ENCODE results near the gene CELA2B.

GRCh38 chr1:15443281-15443680, 32.6 kb upstream of the CELA2B start:
- TF ChIP-seq CTCF (conservative IDR thresholded peaks at IDR 0.05; ENCODE audit: low read length), result no peak
- TF ChIP-seq EZH2phosphoT487 (IDR thresholded peaks at IDR 0.05; ENCODE audit: borderline replicate concordance, low read depth, low read length), result no peak

Data from OCI-LY7 (cell line).